HUES64 (cell line): ENCODE results near the gene STX1B.

Experiments
- H3K27ac ChIP-seq: 2 replicates; pipeline ENCODE4 v1.7.0; 2013; ENCODE audit warnings: low read depth, low read length, inconsistent platforms
- H3K27me3 ChIP-seq: 2 replicates; pipeline ENCODE4 v1.6.1; 2013; ENCODE audit warnings: mild to moderate bottlenecking, low read length; ENCODE audit not compliant: insufficient read depth
- H3K36me3 ChIP-seq: 2 replicates; pipeline ENCODE4 v1.6.1; 2013; ENCODE audit warnings: mild to moderate bottlenecking, low read length; ENCODE audit not compliant: insufficient read depth
- H3K4me1 ChIP-seq: 2 replicates; pipeline ENCODE4 v1.6.1; 2013; ENCODE audit warnings: mild to moderate bottlenecking, low read length, moderate library complexity; ENCODE audit not compliant: insufficient read depth
- H3K4me3 ChIP-seq: 2 replicates; pipeline ENCODE4 v1.5.1; 2013; ENCODE audit warnings: mild to moderate bottlenecking, low read length, moderate library complexity
- H3K9ac ChIP-seq: 2 replicates; pipeline ENCODE4 v1.6.1; 2013; ENCODE audit warnings: mild to moderate bottlenecking, low read depth, low read length
- H3K9me3 ChIP-seq: 2 replicates; pipeline ENCODE4 v1.6.1; 2013; ENCODE audit warnings: low read depth, low read length; ENCODE audit not compliant: insufficient read depth
- WGBS: fragments of 150-250, 120-280 bp; methylation state at CpG from one replicate; pipeline ENCODE4 v1.1.7; 2013; ENCODE audit warnings: missing lambda C conversion rate; 5-methylcytosine and 5-hydroxymethylcytosine counted together

Gene STX1B

DNA sequence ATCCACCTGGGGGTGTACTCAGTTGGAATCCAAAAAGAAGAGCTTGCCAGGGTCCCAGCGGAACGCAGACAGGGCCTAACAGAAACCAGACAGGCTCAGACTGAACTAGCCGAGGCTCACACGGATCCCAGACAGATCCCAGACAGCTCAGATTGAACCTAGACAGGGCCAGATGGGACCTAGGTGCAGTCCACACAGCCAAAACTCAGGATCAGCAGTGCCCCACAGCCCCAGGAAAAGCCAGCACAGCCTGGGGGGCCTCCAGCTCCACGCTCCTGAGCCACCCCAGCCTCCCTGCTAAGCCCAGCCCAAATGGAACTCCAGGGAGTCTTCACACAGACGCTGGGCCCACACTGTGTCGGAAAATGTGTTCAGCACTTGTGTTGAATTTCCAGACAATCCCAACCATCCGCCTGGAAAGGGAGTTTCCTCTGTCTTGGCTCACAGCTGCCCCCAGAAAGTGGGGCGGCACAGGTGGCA, 7.5 kb downstream of the STX1B start:
- Histone ChIP-seq H3K36me3 (no peaks in the 10 kb centered on the region), H3K4me1 (peaks cover 8% of the 10 kb centered on the region), H3K9me3 (no peaks in the 10 kb centered on the region), H3K27me3 (0 out of 2 replicates have a peak, but pooled peaks cover 2% of the 10 kb centered on the region), H3K9ac (peak overlapping the region; percentile 2; the same call in 1 of the 2 replicates), H3K27ac (no peak overlapping the region), H3K4me3 (no peak overlapping the region)
- WGBS = 86% methylated on average over 9 of the region's 9 CpGs

DNA sequence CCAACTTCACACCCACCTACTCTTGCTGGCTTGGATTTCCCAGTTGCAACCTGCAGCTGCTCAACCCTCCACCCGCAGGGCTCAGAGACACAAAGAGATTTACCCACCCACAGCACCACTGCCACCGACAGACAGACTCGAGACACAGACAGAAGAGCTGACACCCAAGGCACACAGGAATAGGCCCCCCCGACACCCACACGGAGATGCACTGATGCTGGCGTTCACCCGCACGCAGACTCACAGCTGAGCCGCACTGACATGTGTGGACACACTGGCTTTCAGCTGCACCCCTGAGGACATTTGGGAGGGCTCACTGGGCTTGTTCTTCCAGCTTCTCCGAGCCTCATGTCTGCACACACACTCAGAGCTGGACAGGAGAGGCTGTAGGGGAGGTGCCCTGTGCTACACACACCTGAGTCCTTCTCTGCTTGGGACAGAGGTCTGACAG, 8.2 kb downstream of the STX1B start:
- H3K4me1 ChIP-seq = peaks cover 12% of the 10 kb centered on the region
- WGBS = 92% methylated on average over 10 of the region's 10 CpGs
- no peak overlapping the region for H3K27ac ChIP-seq
- H3K4me3 ChIP-seq = no peak overlapping the region
- no peaks in the 10 kb centered on the region for H3K9me3 ChIP-seq
- H3K36me3 ChIP-seq = no peaks in the 10 kb centered on the region
- no peak overlapping the region for H3K9ac ChIP-seq
- H3K27me3 ChIP-seq = peaks cover 6% of the 10 kb centered on the region; the same call in 1 of the 2 replicates

DNA sequence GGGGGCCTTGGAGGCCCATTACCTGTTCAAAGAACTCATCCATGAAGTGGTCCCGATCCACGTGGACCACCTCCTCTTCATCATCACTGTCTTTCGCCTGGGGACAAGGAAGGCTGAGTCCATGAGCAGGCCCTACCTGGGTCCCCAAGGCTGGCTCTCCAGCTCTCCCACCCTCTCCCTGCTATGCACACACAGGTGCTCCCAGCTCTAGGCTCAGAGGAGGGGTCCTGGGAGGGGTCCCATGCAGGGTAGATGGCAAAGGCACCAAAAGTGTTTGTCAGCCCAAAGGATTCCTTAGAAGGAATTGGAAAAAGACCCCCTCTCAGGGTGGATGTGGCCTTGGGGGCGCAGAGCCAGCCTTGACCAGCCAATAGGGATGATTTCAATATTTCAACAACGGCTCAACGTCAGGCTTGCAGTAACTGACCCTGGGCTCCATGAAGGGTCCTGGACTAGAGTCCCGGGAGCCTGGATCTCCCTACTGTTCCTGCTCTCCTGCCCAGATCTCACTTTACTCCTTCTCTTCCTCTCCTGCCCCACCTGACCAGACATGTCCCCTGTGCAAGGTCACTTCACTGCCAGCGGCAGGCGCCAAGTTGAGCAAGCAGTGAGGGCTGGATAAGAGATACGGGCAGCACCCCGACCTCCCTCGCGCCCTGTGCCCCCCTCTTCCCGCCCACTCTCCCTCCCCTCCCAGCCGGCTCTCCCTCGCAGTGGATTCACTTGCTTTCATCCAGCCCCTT, 8.8 kb downstream of the STX1B start:
- H3K4me1 ChIP-seq = peaks cover 12% of the 10 kb centered on the region
- peaks cover 6% of the 10 kb centered on the region; the same call in 1 of the 2 replicates for H3K27me3 ChIP-seq
- no peaks in the 10 kb centered on the region for H3K36me3 ChIP-seq
- H3K9ac ChIP-seq = no peak overlapping the region
- H3K27ac ChIP-seq = no peak overlapping the region
- 85% methylated on average over 16 of the region's 16 CpGs for WGBS
- no peak overlapping the region for H3K4me3 ChIP-seq
- H3K9me3 ChIP-seq = no peaks in the 10 kb centered on the region

DNA sequence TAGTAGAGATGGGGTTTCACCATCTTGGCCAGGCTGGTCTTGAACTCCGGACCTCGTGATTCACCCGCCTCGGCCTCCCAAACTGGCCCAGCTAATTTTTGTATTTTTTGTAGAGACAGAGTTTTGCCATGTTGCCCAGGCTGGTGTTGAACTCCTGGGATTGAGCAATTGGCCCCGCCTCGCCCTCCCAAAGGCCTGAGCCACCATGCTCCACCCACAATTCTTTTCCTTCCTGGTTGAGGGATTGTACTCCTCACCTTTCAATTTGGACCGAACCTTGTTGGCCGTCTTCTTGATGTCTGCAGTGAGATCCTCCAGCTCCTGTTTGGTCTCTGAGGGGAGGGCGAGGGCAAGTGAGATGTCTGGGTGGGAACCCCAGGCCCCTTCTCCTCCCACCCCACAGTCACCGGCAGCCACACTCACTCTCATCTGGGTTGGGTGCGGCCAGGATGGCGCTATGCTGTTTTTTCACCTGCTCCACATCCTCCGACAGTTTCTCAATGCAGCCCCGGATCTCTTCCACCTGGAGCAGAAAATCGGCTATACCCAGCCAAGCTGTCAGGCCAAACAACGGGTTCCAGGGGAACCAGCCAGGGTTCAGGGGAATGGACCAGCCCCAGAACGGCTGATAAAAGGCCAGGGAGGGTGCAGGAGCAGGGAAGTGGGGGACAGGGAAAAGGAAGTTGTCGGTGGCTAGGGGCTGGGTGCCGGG, 9.6 kb downstream of the STX1B start:
- Histone ChIP-seq H3K36me3 (no peaks in the 10 kb centered on the region), H3K9me3 (no peaks in the 10 kb centered on the region), H3K4me1 (peaks cover 16% of the 10 kb centered on the region), H3K27me3 (peaks cover 13% of the 10 kb centered on the region; the same call in 1 of the 2 replicates), H3K27ac (no peak overlapping the region), H3K4me3 (no peak overlapping the region), H3K9ac (no peak overlapping the region)
- WGBS = 95% methylated on average over 19 of the region's 19 CpGs

DNA sequence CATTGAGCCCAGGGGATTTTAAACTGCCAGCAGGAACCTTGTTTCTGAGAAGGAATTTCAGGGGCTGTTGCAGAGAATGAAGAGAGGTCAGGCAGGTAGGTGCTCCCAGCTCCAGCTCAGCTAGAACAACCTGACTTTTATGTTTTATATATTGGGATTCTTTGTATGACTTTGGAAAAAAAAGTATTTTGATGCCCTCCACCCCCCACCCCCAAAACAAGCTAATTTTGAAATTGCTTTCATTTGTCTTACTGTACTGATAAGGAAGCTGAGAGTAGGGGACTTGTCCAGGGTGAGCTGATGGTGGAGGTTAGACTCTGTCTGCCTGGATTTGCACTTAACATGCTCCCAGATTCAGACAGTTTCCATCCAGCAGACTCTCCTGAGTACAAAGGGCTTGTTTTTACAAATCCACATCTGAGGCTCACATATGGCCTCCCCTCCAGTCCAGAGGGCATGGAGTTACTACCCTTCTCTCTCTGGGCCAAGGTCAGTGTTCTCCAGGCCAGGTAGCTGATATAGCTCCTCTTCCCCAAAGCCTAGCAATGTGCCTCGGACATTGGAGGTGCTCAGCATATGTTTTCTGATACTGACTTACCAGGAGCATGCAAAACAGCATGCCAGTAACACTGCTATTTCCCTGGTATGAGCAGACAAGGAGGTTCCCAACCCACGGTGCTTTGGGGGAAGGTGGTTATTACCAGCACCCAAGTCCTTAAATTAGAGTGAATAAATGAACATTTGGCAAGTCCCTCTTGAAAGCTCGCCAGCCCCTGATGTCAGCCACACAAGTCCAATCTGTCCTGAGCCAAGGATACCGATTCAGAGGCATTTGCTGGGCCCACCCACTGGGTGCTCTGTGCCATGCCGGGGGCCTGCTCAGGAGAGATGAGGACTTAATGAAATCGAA, 11.3 kb downstream of the STX1B start:
- peaks cover 16% of the 10 kb centered on the region for H3K4me1 ChIP-seq
- H3K4me3 ChIP-seq = no peak overlapping the region
- peaks cover 13% of the 10 kb centered on the region; the same call in 1 of the 2 replicates for H3K27me3 ChIP-seq
- H3K36me3 ChIP-seq = no peaks in the 10 kb centered on the region
- no peaks in the 10 kb centered on the region for H3K9me3 ChIP-seq
- H3K9ac ChIP-seq = no peak overlapping the region
- WGBS = 89% methylated on average over 6 of the region's 6 CpGs
- no peak overlapping the region for H3K27ac ChIP-seq

DNA sequence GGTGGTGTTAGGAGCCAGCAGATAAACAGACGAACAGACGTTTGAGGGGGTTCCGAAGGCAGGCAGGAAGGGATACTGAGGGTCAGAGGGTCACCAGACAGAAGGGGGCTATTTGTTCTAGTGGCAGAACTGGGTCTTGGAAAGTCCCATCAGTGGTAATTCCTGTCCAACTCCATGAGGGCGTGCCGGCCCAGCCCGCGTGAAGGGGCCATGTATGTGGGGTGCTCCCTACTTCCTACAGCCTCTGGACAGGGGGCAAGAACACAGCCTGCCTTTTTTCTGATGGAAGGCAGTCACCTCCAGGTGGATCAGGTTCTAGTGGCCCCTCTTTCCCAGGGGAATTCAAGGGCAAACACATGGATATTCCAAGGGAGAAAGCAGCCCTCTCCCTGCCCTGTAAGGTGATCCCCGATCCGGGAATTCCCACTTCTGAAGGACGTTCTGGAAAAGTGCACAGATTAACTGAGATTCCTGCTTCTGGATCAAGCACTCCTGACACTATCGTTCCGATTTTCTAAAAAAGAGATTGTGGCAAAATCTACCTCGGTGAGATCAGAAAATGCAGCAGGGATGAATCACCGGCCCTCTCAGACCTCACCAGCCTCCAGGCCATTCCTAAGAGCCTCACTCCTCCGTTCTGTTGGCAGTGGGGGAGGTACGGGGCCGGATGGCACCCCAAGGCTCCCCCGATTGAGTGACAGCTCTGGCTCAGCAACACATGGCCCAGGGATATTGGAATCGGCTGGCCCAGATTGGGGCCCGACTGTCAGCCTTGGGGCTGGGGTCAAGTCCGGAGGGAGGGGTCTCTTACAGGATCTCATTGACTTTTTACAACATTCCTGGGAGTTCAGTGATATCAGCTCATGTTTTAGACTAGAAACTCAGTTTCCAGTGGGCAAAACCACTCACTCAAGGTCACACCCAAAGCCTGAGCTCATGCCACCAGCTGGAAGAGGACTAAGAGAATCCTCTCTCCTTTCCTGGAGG, 12.4 kb downstream of the STX1B start:
- H3K27ac ChIP-seq = peak overlapping the region; percentile 45; the same call in 1 of the 2 replicates
- H3K9ac ChIP-seq = peak overlapping the region; percentile 27; the same call in 1 of the 2 replicates
- peaks cover 16% of the 10 kb centered on the region for H3K4me1 ChIP-seq
- peak overlapping the region; percentile 68 for H3K4me3 ChIP-seq
- peaks cover 13% of the 10 kb centered on the region; the same call in 1 of the 2 replicates for H3K27me3 ChIP-seq
- H3K9me3 ChIP-seq = no peaks in the 10 kb centered on the region
- no peaks in the 10 kb centered on the region for H3K36me3 ChIP-seq
- WGBS = 39% methylated on average over 21 of the region's 21 CpGs

DNA sequence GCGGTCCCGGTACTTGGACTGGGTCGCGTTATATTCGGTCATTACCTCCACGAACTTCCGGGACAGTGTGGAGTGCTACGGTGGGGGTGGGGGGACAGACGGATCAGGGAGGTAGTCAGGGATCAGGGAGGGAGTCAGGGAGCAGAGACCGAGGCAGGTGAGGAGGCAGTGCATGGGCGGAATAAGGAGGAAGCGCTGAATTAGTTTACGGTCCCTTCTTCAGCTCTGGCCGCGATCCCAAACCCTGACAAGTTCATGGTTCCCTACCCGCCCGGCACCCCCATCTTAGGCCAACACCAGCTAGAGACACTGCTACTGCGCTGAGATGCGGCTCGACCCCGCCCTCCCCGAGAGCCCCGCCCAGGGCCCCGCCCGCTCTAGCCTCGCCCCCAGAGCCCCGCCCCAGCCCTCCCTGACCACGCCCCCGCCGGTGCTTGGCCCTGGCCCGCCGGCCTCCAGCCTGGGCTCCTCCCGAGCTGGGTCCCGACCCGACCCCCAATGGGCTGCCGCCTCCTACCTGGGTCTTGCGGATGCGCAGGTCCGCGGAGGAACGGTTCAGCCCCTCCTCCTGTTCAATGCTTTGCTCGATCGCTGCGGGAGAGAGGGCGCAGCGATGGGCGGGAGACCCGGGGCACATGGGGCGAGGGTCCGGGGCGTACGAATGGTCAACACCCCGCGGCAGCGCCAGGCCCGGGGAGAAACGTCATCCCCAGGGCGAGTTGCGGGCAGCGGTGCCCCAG, 13.3 kb downstream of the STX1B start:
- H3K27ac ChIP-seq = peak overlapping the region; percentile 36; the same call in 1 of the 2 replicates
- H3K9ac ChIP-seq = peak overlapping the region; percentile 30; the same call in 1 of the 2 replicates
- no peaks in the 10 kb centered on the region for H3K36me3 ChIP-seq
- H3K27me3 ChIP-seq = peaks cover 13% of the 10 kb centered on the region; the same call in 1 of the 2 replicates
- peaks cover 16% of the 10 kb centered on the region for H3K4me1 ChIP-seq
- H3K9me3 ChIP-seq = no peaks in the 10 kb centered on the region
- peak overlapping the region; percentile 68 for H3K4me3 ChIP-seq
- WGBS = 1% methylated on average over 59 of the region's 60 CpGs

DNA sequence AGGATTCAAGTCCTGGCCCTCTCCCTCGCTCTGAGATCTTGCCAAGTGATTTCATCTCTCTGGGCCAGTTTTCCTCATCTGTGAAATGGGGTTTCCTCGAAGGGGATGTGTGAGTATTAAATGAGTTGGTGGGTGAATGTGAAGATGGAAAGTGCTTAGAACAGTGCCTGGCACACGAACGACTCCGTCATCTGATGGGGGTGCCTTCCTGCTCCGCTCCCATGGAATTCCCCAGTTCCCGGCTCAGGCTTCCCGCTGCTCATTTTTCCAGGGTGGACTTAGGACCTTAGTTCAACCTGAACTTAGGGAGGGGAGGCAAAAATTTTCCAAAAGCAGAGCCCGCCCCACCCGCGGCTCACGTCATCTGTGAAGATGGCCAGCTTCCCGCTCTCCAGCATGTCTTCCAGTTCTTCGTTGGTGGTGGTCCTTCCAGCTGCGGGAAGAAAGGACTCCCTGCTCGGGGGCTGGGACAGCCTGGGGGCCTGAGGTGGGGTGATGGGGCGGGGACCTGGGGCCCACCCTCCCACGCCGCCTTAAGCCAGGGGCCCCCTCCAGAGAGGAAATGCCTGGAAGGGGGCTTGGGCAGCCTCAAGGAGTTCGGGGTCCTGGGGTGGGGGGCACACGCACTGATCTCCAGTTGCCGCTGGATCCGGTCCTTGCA, 14.0 kb downstream of the STX1B start:
- peak overlapping the region; percentile 68 for H3K4me3 ChIP-seq
- 17% methylated on average over 23 of the region's 23 CpGs for WGBS

DNA sequence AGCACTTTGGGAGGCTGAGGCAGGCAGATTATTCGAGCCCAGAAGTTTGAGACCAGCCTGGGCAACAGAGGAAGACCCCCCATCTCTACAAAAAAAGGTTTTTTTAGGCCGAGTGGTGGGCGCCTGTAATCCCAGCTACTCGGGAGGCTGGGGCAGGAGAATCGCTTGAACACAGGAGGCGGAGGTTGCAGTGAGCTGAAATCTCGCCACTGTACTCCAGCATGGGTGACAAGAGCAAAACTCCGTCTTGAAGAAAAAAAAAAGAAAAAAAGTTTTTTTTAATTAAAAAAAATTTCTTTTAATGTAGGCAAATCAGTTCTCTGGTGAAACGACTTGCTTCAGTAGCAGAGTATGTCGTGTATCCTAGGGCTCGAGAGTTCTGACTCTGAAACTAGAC, 14.5 kb downstream of the STX1B start:
- Histone ChIP-seq H3K27me3 (peaks cover 13% of the 10 kb centered on the region; the same call in 1 of the 2 replicates), H3K4me1 (peaks cover 16% of the 10 kb centered on the region), H3K9me3 (no peaks in the 10 kb centered on the region), H3K4me3 (peak overlapping the region; percentile 68), H3K36me3 (no peaks in the 10 kb centered on the region), H3K9ac (no peak overlapping the region), H3K27ac (no peak overlapping the region)
- 71% methylated on average over 10 of the region's 11 CpGs for WGBS

More for the DNA sequence above, 14.0 kb downstream of the STX1B start:
- Histone ChIP-seq H3K27ac (peak overlapping the region; percentile 36; the same call in 1 of the 2 replicates), H3K9ac (peak overlapping the region; percentile 30; the same call in 1 of the 2 replicates), H3K27me3 (peaks cover 13% of the 10 kb centered on the region; the same call in 1 of the 2 replicates), H3K9me3 (no peaks in the 10 kb centered on the region), H3K36me3 (no peaks in the 10 kb centered on the region), H3K4me1 (peaks cover 16% of the 10 kb centered on the region)
